Stimulated activated CD4-positive, alpha-beta T cell treated with anti-CD3 and anti-CD28 coated beads, Interleukin-15, amount 100 ng/mL, for 24 hours (primary cell): Measurements from ENCODE around the gene AFF3.

Source experiments
- DNase-seq: peaks from one replicate; pipeline ENCODE4 v3.0.0-alpha.2; 2020

AFF3 gene

DNA sequence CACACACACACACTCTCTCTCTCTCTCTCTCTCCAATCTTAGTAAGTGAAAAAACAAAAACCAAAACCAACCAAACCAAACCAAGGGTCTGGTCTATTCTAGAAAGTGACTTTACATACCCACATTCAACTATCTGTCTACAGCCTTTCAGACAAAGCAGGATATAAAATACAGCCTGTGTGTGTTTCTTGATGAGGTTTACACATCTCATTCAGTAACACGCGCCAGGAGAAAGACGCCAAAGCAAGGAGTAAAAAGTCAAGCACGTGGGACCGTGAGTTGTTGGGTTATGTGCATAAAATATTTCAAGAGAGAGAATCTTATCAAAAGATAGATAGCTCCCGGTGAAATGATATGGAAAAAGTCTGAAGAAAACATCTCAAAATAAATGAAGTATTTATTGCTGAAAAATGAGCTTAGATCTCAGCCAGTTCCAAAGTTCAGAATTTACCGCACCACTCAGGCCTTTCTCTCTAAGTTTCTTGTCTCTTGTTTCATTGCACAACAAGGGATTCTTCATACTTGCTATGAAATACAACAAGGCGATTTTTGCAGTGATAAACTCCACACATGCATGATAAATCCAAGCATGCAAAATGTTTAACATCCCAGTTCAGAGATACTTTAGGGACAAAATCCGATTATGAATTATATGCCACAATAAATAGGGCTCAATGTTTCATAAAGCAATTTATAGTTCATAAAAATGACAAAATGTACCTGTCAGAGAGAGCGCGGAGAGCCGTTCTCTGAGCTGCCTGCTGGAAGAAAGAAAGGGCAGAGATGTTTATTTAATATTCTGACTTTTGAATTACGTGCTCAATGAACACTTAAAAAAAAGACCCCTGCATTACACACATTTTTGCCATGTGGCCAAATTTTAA, 493.2 kb downstream of the AFF3 start:
- DNase-seq, result no peak

DNA sequence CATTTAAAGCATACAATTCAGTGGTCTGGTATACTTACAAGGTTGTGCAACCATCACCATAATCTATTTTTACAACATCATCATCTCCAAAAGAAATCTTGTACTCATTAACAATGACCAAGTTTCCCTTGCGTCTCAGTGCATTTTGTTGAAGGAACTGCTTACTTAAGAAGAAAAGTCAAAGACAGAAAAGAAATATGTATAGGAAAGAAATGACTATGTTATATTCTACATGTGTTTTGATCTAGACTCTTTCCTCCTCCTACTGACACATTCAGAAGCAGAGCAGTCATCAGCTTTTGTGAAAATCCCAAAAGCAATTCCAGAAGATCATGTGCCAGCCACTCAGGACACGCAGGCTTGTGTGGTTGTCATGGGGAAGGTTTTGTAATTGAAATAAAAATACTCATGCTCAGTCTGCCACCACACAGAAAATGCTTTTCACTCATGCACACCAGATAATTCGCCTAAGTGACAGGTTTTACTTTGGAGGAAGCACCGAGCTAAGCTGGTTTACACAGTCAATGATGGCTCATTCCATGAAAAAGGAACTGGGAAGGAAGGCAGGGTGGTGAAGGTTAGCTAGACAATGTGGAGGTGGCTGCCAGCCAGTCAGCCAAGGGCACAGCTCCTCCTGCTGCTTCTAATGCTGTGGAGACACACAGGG, 494.1 kb downstream of the AFF3 start:
- no peak for DNase-seq

- no peak for DNase-seq
Measured at GRCh38 chr2:99645960-99646359, 496.4 kb downstream of the AFF3 start.

GRCh38 chr2:99644419-99644787, 498.0 kb downstream of the AFF3 start:
- DNase-seq, result no peak

- no peak for DNase-seq
Measured at GRCh38 chr2:99643787-99644418, 498.5 kb downstream of the AFF3 start.

- DNase-seq, result no peak
Measured at GRCh38 chr2:99641999-99642398, 500.4 kb downstream of the AFF3 start.

- no peak for DNase-seq
Measured at GRCh38 chr2:99640635-99641151, 501.7 kb downstream of the AFF3 start.

GRCh38 chr2:99638791-99639190, 503.6 kb downstream of the AFF3 start:
- no peak for DNase-seq

- no peak for DNase-seq
Measured at GRCh38 chr2:99637159-99637697, 505.2 kb downstream of the AFF3 start.

- no peak for DNase-seq
Measured at GRCh38 chr2:99636144-99637034, 506.0 kb downstream of the AFF3 start.

GRCh38 chr2:99635710-99636109, 506.7 kb downstream of the AFF3 start:
- no peak for DNase-seq

GRCh38 chr2:99634234-99634633, 508.2 kb downstream of the AFF3 start:
- DNase-seq, result no peak

DNA sequence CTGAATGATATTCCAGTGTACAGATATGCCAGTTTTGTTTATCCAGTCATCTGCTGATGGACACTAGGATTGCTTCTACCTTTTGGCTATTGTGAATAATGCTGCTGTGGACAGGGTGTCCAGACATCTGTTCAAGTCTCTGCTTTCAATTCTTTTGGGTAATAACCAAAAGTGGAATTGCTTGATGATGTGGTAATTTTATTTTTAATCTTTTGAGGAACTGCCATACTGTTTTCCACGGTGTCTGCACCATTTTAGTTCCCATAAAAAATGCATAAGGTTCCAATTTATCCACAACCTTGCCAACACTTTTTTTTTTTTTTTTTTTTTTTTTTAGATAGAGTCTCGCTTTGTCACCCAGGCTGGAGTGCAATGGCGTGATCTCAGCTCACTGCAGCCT, 510.7 kb downstream of the AFF3 start:
- DNase-seq, result no peak

- DNase-seq, result no peak
Measured at GRCh38 chr2:99629320-99629719, 513.1 kb downstream of the AFF3 start.

DNA sequence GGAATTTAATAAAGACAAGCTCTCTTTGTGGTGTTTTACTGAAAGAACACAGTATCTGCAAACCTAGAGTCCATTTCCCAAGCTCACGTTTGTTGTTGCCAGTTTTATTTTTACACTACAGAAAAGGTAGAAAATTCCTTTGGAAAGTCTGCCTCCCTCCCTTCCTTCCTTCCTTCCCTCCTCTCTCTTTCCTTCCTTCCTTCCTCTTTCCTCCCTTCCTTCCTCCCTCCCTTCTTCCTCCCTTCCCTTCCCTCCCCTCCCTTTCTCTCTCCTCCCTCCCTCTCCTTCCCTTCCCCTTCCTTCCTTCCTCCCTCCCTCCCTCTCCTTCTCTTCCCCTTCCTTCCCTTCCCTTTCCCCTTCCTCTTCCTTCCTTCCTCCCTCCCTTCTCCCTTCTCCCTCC, 516.2 kb downstream of the AFF3 start:
- DNase-seq, result no peak

- DNase-seq, result no peak
Measured at GRCh38 chr2:99624677-99625076, 517.7 kb downstream of the AFF3 start.

DNA sequence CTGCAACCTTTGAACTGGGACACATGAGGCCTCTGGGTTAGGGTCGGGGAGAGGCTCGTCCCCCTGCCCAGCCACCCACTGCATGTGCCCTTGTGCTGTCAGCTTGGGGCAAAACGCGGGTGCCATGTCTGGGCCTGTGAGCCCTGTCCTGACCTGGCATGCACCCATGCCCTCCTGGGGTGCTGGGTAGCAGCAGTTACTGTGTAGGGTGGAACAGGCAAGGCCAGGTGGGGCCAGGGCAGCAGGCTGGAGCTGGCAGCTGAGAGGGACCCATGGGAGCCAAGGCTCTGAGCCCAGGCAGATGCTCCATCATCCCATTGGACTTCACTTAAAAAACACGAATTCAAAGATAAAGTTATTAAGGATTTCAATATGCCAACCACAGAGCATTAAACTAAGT, 518.8 kb downstream of the AFF3 start:
- no peak for DNase-seq

GRCh38 chr2:99623035-99623434, 519.4 kb downstream of the AFF3 start:
- DNase-seq, result no peak

- no peak for DNase-seq
Measured at GRCh38 chr2:99622534-99622933, 519.9 kb downstream of the AFF3 start.

GRCh38 chr2:99621774-99622173, 520.6 kb downstream of the AFF3 start:
- DNase-seq, result no peak

GRCh38 chr2:99621106-99621505, 521.3 kb downstream of the AFF3 start:
- no peak for DNase-seq

- no peak for DNase-seq
Measured at GRCh38 chr2:99619151-99619550, 523.2 kb downstream of the AFF3 start.
